ENCODE results near the gene NPR3.
"Not testable (repeated sequence)": the region's sequence is repeated elsewhere in the genome, so short reads cannot be mapped to it uniquely, and the experiment has no call there.

Gene NPR3

DNA sequence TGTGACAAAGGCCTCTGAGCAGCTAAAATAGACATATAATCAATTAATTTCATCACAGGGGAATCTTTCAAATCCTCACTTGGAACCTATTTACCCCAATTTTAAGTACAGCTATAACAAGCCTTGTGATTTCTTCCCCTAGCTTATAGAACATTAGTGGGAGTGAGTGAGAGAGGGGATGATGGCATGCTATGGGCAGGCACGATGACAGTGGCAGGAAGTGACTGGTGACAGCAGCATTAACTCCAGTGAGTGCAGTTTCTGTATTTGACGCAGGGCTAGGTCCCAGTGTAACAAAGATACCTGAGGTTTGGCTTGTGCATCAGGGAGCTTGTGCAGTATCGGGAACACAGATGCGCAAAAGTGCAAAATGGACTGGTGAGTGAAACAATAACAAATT is 54.1 kb downstream of the NPR3 start:
- no peak for DNase-seq (ENCODE audit: low read depth)

DNA sequence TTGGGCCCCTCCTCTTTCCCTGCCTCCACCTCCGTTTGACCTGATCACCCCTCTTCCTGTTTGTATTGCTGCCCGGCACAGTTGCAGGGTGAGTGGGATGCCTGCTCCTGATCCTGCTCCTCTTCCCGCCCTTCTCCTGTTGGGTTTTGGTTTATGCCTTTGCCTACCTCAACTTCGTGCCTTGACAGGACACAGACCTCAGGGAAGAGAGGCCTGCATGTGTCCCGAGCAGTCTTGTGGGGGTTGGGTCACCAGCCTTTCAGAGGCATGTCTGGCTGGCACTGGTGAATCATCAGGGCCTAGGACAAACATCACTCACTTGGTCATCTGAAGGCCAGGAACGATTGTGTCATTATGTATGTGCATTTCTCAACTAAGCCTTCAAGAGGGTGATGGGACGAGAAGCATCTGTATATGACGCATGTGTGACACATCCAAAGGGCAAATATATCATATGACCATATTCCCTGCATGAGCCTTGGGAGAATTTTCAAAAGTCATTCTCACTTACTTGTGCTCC is 56.9 kb downstream of the NPR3 start:
- peak; percentile 56 for DNase-seq (ENCODE audit: low read depth)

DNA sequence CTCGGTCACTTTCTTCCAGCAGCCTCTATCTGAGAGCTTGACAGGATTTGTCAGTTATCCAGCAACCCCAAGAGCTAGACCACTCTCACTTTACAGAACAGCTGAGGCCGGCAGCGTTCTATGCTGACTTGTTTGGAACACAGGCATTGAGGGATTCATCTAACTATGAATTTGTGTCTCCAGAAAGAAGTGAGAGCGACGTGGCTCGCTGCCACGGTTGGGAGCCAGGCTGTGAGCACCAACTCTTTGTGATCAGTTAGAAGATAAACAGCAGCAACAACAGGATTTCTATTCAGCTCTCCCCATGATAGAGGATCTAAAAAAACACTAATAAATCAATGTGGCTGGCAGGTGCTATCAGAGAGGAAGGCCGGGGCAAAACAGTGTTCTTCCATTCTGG is 58.6 kb downstream of the NPR3 start:
- no peak for DNase-seq (ENCODE audit: low read depth)

DNA sequence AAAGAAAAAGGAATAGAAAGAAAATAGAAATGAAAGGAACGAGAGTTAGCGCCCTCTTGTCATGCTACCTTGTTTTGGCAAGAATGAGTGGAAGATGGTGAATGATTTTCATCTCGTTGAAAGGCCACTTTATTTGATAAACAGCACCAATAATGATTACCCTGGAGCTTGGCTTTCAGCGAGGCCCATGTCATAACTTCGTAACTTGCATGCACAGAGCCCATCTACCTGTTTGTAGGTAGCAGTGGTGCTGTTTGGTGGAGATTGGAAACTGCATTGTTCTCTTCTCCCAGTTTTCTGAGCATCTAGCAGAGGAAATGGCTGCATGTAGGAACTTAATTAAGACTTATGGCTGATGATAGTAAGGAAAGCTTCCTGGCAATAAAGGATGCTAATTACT is 59.3 kb downstream of the NPR3 start:
- no peak for DNase-seq (ENCODE audit: low read depth)

DNA sequence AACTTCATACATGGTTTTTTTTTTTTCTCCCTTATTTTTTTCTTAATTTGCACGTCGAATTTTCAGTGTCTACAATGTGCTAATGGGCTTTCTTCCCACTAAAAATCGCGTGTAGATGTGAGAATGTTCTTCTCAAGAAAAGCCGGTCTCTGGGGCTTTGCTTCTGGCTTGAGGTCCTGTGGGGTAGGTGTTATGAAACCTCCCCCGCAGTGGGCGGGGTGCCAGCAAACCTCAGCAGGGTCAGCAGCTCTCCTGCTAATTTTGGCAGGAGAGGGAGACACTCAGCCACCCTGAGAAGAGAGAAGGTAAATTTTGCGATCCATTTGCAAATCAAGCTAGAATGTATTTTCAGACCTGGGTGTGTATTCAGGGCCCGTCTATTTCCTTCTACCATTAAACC is 59.9 kb downstream of the NPR3 start:
- DNase-seq (ENCODE audit: low read depth): no peak

DNA sequence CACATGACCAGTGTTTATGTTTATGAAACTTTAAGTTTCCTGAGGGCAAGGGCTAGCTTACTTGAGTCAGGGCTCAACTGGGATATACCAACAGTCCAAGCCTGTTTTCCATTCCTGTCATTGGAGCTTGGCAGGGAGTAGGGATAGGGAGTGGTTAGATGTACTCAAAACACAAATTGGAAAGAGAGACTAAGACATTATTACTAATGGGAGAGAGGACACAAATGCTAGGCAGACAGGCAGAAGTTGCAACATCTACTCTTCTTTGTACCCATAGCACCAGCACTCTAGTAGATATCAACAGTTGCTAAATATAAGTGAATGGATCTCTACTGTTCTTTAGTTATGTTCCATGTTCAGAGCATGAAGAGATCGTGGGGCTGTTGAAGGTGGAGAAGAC is 62.8 kb downstream of the NPR3 start:
- DNase-seq (ENCODE audit: low read depth): no peak

DNA sequence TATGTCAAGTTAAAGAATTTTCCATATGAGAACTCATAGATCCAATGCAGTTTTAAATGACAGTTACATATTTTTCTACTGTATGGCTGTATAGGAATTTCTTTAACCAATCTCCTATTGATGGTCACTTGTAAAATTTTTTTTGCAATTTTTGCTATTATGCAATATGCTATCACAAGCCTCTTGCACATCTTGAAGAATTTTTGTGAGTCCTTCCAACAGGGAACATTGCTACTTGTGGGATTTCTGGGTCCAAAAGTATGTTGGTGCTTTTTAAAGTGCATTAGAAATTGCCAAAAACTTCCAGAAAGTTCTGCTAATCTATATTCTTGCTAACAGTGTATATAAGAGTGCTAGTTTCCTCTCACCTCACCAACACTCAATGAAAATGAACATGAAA is 65.1 kb downstream of the NPR3 start:
- DNase-seq (ENCODE audit: low read depth): no peak

DNA sequence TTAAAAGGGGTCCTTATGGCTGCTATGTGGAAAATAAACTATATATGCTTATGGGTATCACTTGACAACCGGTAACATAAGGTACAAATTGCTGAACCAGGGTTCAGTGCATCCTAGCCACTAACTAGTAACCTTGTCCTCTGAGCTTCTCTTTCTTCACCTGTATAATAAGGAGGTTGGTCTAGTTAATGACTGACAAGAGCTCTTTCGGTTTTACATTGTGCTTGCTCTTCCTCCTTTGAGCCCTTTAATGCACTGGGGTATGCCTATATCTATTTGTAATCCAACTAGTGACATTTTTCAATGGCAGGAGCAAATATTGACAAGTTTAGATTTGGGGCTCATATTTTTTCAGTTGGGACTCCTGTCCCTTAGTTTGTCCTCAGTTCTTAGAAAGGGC is 66.1 kb downstream of the NPR3 start:
- DNase-seq (ENCODE audit: low read depth): no peak

DNA sequence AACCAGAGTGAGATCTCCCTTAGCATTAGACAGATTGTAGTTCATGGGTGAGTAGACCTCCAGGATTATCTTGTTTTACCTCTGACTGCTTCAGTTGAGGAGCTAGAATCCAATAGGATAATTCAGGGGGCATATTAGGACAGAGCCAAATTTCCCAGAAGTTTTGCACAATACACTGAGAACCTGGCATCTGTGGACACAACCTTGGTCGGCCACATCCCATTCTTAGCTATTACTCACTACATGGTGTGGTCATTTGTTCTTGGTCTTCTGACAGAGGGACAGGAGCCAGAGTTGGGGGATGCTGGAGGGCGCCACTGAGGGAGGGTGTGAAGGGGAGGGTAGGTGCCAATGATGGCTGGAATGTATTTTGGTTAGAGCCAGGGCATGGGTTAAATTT is 66.6 kb downstream of the NPR3 start:
- no peak for DNase-seq (ENCODE audit: low read depth)

DNA sequence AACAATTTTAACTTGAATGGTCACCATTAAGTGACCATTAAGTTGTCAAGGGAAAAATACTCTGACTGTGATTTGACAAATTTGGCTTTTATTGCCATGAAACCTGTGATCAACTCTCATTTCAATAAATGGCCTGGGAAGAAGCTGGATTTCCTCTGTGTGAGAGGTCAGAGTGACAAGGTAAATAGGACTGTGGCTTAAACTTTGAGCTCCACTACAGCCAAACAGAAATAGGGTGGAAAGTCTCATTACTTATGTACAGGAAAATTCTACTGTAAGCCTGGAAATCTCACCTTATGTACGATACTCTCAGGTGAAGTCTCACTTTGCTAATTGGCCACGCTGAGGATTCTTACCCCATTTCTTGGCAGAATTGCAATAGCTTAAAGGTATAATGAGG is 67.3 kb downstream of the NPR3 start:
- no peak for DNase-seq (ENCODE audit: low read depth)

DNA sequence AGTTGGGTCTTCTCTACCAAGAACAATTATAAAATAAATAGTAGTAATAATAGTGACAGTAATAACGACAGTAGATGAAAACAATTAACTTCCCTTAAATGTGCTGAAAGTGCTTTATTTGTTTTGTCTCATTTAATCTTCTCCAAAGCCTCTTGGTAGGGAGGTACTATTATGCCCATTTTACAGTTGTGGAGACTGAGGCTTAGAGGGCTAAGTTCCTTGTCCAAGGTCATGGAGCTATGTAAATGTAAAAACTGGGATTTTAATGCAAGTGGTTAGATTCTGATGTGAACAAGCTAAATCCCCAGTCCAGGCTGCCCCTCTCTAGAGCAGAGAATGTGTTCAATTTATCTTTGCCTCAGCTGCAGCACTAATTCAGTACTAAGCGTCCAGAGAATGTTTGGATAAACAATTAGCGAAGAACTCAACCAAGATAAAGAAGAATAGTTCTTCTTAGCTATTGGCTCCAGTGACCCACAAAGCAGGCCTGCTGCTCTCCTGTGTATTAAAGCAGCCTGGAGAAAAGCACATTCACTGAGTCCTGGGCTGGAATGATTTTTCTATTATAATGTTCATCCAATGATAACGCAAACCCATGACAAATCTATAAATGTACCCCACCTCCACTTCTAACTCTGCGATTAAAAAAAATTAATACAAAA is 68.8 kb downstream of the NPR3 start:
- DNase-seq (ENCODE audit: low read depth): no peak

DNA sequence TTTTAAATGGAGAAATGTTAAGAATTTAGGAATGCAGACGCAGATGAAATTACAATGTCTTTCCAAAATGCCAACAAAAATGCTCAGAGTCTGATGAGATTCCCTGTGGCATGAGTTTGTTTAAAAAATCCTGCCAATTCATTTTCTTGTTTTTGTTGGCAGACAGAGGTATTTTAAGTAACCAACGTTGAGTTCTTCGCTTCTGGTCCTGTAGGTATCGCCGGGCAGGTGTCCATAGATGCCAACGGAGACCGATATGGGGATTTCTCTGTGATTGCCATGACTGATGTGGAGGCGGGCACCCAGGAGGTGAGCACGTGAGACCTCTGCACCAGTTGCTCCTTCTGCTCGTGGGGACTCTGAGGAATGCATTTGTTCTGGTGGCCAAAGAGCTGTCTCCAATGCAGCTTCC is 69.4 kb downstream of the NPR3 start:
- no peak for DNase-seq (ENCODE audit: low read depth)

DNA sequence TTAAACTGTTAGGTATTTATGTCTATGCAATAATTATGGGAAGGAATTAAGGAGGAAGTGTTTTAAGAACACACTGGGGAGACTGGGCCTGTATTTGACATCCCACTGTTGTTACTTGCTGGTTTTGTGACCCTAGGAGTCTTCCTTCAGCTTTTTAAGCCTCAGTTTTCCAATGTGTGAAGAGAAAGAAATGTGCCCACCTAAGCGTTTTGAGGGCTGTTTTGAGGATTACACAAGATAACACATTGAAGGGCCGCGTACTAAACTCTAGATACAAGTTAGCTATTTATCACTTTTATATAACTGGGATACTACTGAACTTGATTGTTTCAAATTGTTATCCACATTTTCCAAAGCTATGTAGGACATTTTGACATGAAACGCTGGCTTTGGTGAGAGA is 72.5 kb downstream of the NPR3 start:
- no peak for DNase-seq (ENCODE audit: low read depth)

DNA sequence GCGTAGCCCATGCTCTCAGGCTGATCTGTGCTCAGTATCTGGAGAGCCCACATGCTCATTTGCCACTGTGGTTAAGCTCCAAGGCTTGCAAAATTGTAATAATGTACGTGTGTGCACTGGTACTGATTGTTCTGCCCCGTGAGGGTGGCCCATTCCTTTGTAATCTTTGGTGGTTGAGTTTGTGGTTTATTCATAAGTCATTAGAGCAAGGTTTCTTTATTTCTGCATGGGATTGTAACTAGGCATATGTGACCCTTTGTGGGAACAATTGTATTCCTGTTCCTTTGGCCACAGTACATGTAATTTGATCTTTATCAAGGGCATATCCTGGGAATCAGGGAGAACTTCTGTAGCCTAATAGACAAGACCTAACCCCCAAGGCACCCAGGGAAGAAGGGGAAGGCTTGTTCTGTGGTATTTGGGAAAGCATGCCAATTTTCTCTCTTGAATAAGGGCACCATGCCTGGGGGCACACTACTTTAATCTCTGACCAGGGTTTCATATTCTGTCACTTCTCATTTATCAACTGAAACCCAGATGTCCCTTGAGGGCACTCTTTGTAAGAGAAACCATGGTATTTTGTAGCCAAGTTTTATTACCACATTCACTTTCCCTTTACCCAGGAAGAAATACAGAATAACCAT is 74.6 kb downstream of the NPR3 start:
- DNase-seq (ENCODE audit: low read depth): no peak

DNA sequence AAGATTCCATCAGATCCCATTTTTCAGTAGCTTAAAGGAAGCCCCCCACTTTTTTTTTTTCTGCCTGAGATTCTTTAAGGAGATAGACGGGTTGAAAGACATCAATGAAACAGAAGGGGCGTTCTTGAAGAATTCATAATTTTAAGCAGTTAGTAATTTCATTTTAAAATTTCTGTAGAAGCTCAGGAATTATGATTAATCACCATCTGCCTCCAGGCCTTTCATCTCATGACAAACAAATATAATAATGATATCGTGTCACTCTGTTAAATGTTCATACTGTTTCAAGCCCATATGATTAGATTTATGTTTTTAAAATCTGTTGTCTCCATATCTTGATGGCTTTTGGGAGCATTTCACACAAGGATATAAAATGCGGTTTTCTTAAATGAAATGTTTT is 75.2 kb downstream of the NPR3 start:
- DNase-seq (ENCODE audit: low read depth): no peak

DNA sequence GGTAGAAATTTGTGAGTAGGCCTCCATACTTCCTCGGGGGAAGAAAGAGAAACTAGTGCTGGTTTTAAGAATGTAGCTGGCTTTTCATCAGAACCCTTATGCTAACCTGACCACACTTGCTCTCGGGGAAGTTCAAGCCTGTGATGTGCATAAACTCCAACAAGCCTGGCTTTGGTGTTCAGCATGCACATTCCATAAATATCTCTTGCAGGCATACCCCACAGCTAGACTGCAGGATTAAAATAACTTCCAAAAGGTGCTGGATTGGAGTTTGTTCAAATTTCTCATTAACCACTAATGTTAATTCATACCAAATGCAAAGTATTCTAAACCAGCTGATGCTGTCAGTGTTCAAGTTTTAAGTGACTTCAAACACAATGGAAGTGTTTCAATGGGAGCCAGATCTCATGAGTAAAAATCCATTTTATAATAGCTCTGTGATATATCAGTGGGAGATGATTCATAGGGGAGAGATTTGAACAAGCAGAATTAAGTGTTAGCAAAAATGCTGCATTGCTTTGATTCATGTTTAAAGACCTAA is 79.4 kb downstream of the NPR3 start:
- no peak for DNase-seq (ENCODE audit: low read depth)

DNA sequence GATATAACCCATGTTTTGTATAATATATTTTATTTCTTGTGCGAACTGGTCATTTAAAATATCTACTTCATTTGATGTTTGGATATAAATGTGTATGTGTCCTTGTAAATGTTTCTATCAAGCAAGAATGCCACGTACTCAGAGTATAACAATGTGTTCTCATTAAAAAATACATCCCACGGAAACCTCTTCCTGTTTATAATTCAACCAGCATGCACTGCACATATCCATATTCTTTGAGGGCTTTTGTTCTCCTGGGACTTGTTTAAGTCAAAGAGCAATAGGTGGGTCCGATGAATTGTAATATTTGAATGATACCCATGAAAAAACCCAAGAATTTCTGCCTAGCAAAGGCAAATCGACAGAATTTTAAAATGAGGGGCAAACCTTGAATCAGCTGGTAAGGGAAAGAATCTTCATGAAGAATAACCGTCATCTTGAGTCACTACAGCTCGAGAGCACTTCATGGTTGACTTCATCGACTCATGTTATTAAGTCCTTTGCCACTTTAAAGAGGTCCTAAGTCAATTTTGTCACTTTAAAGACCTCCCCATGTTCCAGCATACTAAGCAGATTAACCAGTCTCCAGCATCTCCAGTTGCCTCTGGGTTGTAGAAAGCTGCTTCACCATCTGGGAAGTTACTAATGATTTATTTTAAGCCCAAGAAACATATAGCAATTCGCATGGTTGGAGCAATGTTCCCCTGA is 80.6 kb downstream of the NPR3 start:
- DNase-seq (ENCODE audit: low read depth): no peak

DNA sequence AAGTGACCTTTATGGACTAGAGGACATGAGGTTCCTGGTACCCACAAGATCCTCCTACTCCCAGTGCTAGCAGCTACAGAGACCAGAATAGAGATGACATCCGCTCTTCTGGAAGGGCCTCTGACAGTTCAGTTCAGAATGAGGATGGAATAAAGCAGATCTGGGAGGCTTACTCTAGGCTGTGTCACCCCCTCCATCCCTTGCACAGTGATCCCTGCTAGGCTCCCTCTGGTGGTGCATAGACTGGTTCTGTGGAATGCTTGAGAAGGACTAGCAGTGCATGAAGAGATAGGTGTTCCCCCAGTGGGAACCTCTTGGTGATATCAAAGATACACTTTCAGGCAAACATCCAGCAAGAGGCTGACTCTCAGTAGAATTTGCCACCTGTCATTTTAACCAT is 83.0 kb downstream of the NPR3 start:
- no peak for DNase-seq (ENCODE audit: low read depth)

DNA sequence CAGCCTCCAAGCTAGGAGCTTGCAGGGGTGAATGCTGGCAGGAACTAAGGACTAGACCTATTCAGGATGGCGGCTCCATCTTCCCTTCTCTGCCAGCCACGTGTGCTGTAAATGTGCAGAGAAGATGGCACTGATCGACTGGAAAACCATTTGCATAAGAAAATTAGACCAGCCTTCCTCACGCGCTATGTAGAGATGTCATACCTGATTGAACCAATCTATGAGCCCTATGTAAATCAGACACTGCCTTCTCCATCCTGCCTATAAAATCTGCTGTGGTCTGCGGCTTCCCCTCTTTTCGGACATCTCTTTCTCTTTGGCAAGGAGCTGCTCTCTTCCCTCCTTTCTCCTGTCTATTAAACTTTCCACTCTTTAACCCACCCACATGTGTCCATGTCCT is 91.6 kb downstream of the NPR3 start:
- no peak for DNase-seq (ENCODE audit: low read depth)

DNA sequence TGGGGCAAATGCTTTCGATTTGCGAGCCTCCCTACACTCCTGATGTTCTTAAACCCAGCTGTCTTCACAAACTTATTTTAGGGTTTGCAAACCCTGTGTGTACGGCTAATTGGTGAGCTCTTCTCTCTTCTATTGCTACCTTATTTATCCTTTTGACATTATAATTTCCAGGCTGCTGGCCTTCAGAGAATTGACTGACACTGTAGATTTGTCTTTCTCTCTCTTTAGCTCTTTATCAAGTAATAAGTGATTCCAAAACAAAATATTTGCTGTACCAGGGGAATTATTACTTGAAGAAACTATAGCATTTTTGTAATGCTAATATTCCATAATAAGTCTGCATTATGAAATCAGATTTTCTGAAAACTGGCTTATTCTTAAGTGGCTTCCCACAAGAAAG is 92.5 kb downstream of the NPR3 start:
- DNase-seq (ENCODE audit: low read depth): no peak

DNA sequence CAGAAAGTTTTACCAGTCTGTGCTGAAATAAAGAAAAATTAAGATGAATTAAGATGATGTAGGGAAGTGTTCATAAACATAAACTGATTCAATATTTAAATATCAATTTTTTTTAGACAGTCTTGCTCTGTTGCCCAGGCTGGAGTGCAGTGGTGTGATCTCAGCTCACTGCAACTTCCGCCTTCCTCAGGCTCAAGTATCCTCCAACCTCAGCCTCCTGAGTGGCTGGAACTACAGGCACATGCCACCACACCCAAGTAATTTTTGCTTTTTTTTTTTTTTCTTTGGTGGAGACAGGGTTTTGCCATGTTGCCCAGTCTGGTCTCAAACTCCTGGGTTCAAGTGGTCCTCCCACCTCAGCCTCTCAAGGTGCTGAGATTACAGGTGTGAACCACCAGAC is 94.3 kb downstream of the NPR3 start:
- not testable (repeated sequence) for DNase-seq (ENCODE audit: low read depth)

DNA sequence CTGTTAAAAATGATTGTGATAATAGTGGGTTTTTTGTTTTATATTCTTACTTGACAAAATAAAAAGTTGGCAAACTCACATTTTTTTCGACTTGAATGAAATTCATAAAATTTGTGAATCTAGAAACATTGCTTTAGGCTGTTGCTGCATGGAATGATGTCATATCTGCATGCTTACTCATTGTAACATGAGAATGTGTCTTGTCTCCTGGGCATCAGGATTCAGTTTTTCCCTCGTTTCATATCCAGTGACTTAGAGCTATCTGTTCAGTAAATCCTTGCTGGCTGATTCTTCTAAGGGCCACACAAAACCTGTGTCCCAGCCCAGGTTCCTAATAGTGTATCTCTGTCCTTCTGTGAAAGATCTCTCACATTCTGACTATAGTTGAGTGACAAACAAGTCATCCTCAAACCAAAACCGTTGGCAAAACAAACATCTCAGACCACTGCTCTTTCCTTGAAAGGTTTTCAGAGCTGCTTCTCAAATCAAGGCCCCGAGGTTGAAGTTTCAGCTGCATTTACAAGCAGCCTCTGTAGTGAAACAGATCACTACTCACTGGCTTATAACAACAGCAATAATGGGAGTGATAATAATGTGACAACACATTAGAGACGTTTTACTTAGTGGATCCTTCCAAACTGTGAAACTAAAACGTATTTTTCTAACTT is 95.0 kb downstream of the NPR3 start:
- DNase-seq (ENCODE audit: low read depth): peak; percentile 81

DNA sequence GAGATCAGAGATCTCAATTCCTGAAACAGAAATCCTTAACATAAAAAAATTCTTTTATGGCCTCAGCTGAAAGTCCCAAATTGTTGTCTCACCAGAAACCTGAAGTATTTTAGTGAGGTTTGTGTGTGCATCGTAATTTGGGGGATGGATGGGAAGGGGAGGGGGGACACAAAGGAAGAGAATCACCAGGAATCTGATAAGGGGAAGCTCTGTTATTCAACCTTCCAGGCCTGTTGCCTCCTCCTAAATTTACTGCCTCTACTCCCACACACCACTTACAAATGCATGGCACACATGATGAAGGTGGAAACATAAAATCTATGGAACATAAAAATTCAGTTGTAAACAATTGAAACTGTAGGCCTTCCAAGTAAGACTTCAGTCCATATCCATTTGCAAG is 97.7 kb downstream of the NPR3 start:
- no peak for DNase-seq (ENCODE audit: low read depth)

All from fibroblast of the conjunctiva (primary cell).